ENCODE results near the gene KRTAP21-1. TPM values are rescaled to one million over a fixed set of nuclear protein-coding genes. Genes with fewer than 3 reads are reported as not detected.

Gene KRTAP21-1
- total RNA-seq, 1 experiment from 2014 or later: not detected

GRCh38 chr21:30713766-30714165, 41.5 kb downstream of the KRTAP21-1 start:
- Mint-ChIP-seq H3K27me3 (ENCODE audit: insufficient read depth, unreplicated experiment) (no peaks in the 10 kb centered on the region), H3K36me3 (ENCODE audit: insufficient read depth, unreplicated experiment) (no peaks in the 10 kb centered on the region), H3K27ac (ENCODE audit: low read depth, unreplicated experiment) (no peak overlapping the region), H3K9me3 (ENCODE audit: unreplicated experiment) (peaks cover 9% of the 10 kb centered on the region), H3K4me3 (ENCODE audit: unreplicated experiment) (no peak overlapping the region), H3K4me1 (ENCODE audit: insufficient read depth, unreplicated experiment) (peaks cover 8% of the 10 kb centered on the region)
- CTCF ChIA-PET: no interaction called here
- BruUV-seq (replicated peaks): no TSS peak
- no peak for DNase-seq (ENCODE audit: unreplicated experiment)
- intact Hi-C loops (cut with micrococcal nuclease): no loop called here
- POLR2A ChIA-PET: no interaction called here
- TF ChIP-seq CTCF (IDR thresholded peaks at IDR 0.05; ENCODE audit: unreplicated experiment): no peak

GRCh38 chr21:30710499-30710898, 44.7 kb downstream of the KRTAP21-1 start:
- intact Hi-C loops (cut with micrococcal nuclease): no loop called here
- peaks cover 16% of the 10 kb centered on the region for H3K9me3 Mint-ChIP-seq (ENCODE audit: unreplicated experiment)
- H3K27ac Mint-ChIP-seq (ENCODE audit: low read depth, unreplicated experiment): no peak overlapping the region
- H3K4me1 Mint-ChIP-seq (ENCODE audit: insufficient read depth, unreplicated experiment): no peaks in the 10 kb centered on the region
- CTCF ChIA-PET: interaction anchor here (0.6 to 1.0 kb wide), 2 partner anchors 129 to 369 kb away, joined by 3 read pairs; no protein-coding TSS in a partner anchor
- no peaks in the 10 kb centered on the region for H3K36me3 Mint-ChIP-seq (ENCODE audit: insufficient read depth, unreplicated experiment)
- peak; percentile 4 for DNase-seq (ENCODE audit: unreplicated experiment)
- no peak overlapping the region for H3K4me3 Mint-ChIP-seq (ENCODE audit: unreplicated experiment)
- H3K27me3 Mint-ChIP-seq (ENCODE audit: insufficient read depth, unreplicated experiment): no peaks in the 10 kb centered on the region
- no TSS peak for BruUV-seq (replicated peaks)
- POLR2A ChIA-PET: no interaction called here
- no peak for TF ChIP-seq CTCF (IDR thresholded peaks at IDR 0.05; ENCODE audit: unreplicated experiment)

- no peaks in the 10 kb centered on the region for H3K36me3 Mint-ChIP-seq (ENCODE audit: insufficient read depth, unreplicated experiment)
- H3K27ac Mint-ChIP-seq (ENCODE audit: low read depth, unreplicated experiment): no peak overlapping the region
- CTCF ChIA-PET: interaction anchor here (1.0 kb wide), 1 partner anchor 19 kb away, joined by 3 read pairs; no protein-coding TSS in a partner anchor
- H3K9me3 Mint-ChIP-seq (ENCODE audit: unreplicated experiment): peaks cover 16% of the 10 kb centered on the region
- intact Hi-C loops (cut with micrococcal nuclease): no loop called here
- DNase-seq (ENCODE audit: unreplicated experiment): no peak
- H3K4me3 Mint-ChIP-seq (ENCODE audit: unreplicated experiment): no peak overlapping the region
- no peak for TF ChIP-seq CTCF (IDR thresholded peaks at IDR 0.05; ENCODE audit: unreplicated experiment)
- BruUV-seq (replicated peaks): no TSS peak
- no peaks in the 10 kb centered on the region for H3K4me1 Mint-ChIP-seq (ENCODE audit: insufficient read depth, unreplicated experiment)
- POLR2A ChIA-PET: no interaction called here
- no peaks in the 10 kb centered on the region for H3K27me3 Mint-ChIP-seq (ENCODE audit: insufficient read depth, unreplicated experiment)
Measured at GRCh38 chr21:30707409-30707808, 47.8 kb downstream of the KRTAP21-1 start.

Other genes with a start within 250 kb of the KRTAP21-1 start
- not detected in 2 replicates for gene KRTAP19-6, start 213.6 kb downstream of the KRTAP21-1 start, total RNA-seq (2022)
- not detected in 2 replicates for gene KRTAP19-7, start 194.1 kb downstream of the KRTAP21-1 start, total RNA-seq (2022)
- not detected in 2 replicates for gene KRTAP22-2, start 165.0 kb downstream of the KRTAP21-1 start, total RNA-seq (2022)
- gene KRTAP6-3, start 163.0 kb downstream of the KRTAP21-1 start, total RNA-seq (2022): not detected in 2 replicates
- gene KRTAP6-2, start 156.5 kb downstream of the KRTAP21-1 start, total RNA-seq (2022): not detected in 2 replicates
- not detected in 2 replicates for gene KRTAP22-1, start 154.3 kb downstream of the KRTAP21-1 start, total RNA-seq (2022)
- gene KRTAP6-1, start 141.5 kb downstream of the KRTAP21-1 start, total RNA-seq (2022): not detected in 2 replicates
- gene KRTAP20-1, start 139.0 kb downstream of the KRTAP21-1 start, total RNA-seq (2022): not detected in 2 replicates
- not detected in 2 replicates for gene KRTAP20-4, start 134.8 kb downstream of the KRTAP21-1 start, total RNA-seq (2022)
- gene KRTAP20-2, start 120.2 kb downstream of the KRTAP21-1 start, total RNA-seq (2022): not detected in 2 replicates
- gene KRTAP20-3, start 112.6 kb downstream of the KRTAP21-1 start, total RNA-seq (2022): not detected in 2 replicates
- gene KRTAP21-3, start 36.7 kb downstream of the KRTAP21-1 start, total RNA-seq (2022): not detected in 2 replicates
- gene KRTAP21-2, start 8.2 kb downstream of the KRTAP21-1 start, total RNA-seq (2022): not detected in 2 replicates
- gene KRTAP8-1, start 57.8 kb upstream of the KRTAP21-1 start, total RNA-seq (2022): not detected in 2 replicates
- not detected in 2 replicates for gene KRTAP7-1, start 74.3 kb upstream of the KRTAP21-1 start, total RNA-seq (2022)
- gene KRTAP11-1, start 126.2 kb upstream of the KRTAP21-1 start, total RNA-seq (2022): not detected in 2 replicates